ENCODE measurements around the gene PRSS21. TPM values are rescaled to one million over a fixed set of nuclear protein-coding genes. Genes with fewer than 3 reads are reported as not detected.

Gene PRSS21
- polyA plus RNA-seq, 1 experiment: 0.13 TPM

- ChIA-PET POLR2A (no interaction called here), CTCF (interaction anchor here (1.1 to 4.8 kb wide), 6 partner anchors 9 to 27 kb away, joined by 3 to 25 read pairs (median 5); no protein-coding TSS in a partner anchor)
- H3K36me3 ChIP-seq (ENCODE audit: control insufficient read depth, insufficient read depth, low read length): no peaks in the 10 kb centered on the region
- no peak for DNase-seq (ENCODE audit: low read depth)
- TF ChIP-seq, protein P1, sequence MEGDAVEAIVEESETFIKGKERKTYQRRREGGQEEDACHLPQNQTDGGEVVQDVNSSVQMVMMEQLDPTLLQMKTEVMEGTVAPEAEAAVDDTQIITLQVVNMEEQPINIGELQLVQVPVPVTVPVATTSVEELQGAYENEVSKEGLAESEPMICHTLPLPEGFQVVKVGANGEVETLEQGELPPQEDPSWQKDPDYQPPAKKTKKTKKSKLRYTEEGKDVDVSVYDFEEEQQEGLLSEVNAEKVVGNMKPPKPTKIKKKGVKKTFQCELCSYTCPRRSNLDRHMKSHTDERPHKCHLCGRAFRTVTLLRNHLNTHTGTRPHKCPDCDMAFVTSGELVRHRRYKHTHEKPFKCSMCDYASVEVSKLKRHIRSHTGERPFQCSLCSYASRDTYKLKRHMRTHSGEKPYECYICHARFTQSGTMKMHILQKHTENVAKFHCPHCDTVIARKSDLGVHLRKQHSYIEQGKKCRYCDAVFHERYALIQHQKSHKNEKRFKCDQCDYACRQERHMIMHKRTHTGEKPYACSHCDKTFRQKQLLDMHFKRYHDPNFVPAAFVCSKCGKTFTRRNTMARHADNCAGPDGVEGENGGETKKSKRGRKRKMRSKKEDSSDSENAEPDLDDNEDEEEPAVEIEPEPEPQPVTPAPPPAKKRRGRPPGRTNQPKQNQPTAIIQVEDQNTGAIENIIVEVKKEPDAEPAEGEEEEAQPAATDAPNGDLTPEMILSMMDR (IDR thresholded peaks at IDR 0.05; ENCODE audit: insufficient read depth, low read depth, low read length): peak; percentile 49
- H3K27me3 ChIP-seq (ENCODE audit: control insufficient read depth, insufficient read depth, low read length): peaks cover 13% of the 10 kb centered on the region
- H3K4me3 ChIP-seq (ENCODE audit: low read depth, low read length): no peak overlapping the region
Measured at GRCh38 chr16:2854700-2855309, 37.8 kb downstream of the PRSS21 start.

GRCh38 chr16:2855536-2855935, 38.5 kb downstream of the PRSS21 start:
- no peak for DNase-seq (ENCODE audit: low read depth)
- H3K36me3 ChIP-seq (ENCODE audit: control insufficient read depth, insufficient read depth, low read length): no peaks in the 10 kb centered on the region
- POLR2A ChIA-PET: no interaction called here

DNA sequence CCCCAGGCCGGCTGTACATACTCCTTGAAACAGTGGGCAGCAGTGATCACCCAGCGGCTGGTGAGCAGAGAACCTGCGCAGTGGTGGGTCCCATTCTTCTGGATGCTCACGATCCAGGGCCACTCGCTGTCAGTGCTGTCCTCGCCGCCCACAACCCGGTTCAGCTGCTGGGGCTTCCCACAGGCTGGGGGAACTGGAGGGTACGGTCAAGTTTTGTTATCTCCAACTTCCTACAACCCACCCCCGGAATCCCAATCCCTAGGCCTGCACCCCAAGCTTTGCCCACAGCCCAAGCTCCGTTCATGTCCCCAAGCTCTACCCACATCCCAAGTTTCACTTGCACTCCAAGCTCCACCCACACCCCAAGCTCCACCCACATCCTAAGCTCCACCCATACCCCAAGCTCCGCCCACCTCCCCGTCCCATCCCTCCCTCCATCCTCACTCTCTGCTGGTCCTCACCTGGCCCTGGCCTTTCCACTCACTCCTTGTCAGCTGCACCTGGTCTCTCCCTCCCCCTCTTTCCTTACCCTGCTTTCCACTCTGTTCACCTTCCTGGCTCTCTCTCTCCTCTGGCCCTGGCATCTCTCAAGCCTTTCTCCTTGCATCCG, 39.1 kb downstream of the PRSS21 start:
- no peak overlapping the region for H3K4me3 ChIP-seq (ENCODE audit: low read depth, low read length)
- ChIA-PET CTCF (interaction anchor here (1.3 to 4.8 kb wide), 2 partner anchors 12 to 17 kb away, joined by 6 to 25 read pairs; no protein-coding TSS in a partner anchor), POLR2A (no interaction called here)
- TF ChIP-seq, protein P1 (IDR thresholded peaks at IDR 0.05; ENCODE audit: insufficient read depth, low read depth, low read length): no peak
- DNase-seq (ENCODE audit: low read depth): no peak
- H3K36me3 ChIP-seq (ENCODE audit: control insufficient read depth, insufficient read depth, low read length): no peaks in the 10 kb centered on the region
- H3K27me3 ChIP-seq (ENCODE audit: control insufficient read depth, insufficient read depth, low read length): peaks cover 10% of the 10 kb centered on the region

More at GRCh38 chr16:2855536-2855935, 38.5 kb downstream of the PRSS21 start:
- H3K4me3 ChIP-seq (ENCODE audit: low read depth, low read length): no peak overlapping the region
- peaks cover 11% of the 10 kb centered on the region for H3K27me3 ChIP-seq (ENCODE audit: control insufficient read depth, insufficient read depth, low read length)
- TF ChIP-seq, protein P1 (IDR thresholded peaks at IDR 0.05; ENCODE audit: insufficient read depth, low read depth, low read length): no peak
- CTCF ChIA-PET: interaction anchor here (1.3 to 4.8 kb wide), 2 partner anchors 13 to 17 kb away, joined by 6 to 25 read pairs; no protein-coding TSS in a partner anchor

- DNase-seq (ENCODE audit: low read depth): no peak
- TF ChIP-seq, protein P1 (IDR thresholded peaks at IDR 0.05; ENCODE audit: insufficient read depth, low read depth, low read length): no peak
- ChIA-PET POLR2A (no interaction called here), CTCF (interaction anchor here (1.3 to 4.8 kb wide), 2 partner anchors 11 to 18 kb away, joined by 6 to 25 read pairs; no protein-coding TSS in a partner anchor)
- Histone ChIP-seq H3K36me3 (ENCODE audit: control insufficient read depth, insufficient read depth, low read length) (no peaks in the 10 kb centered on the region), H3K27me3 (ENCODE audit: control insufficient read depth, insufficient read depth, low read length) (peaks cover 10% of the 10 kb centered on the region), H3K4me3 (ENCODE audit: low read depth, low read length) (no peak overlapping the region)
Measured at GRCh38 chr16:2856686-2857450, 39.8 kb downstream of the PRSS21 start.

Measured in BJ (cell line).